SK-N-SH (cell line): Measurements from ENCODE around the gene IMPDH2. TPM values are rescaled to one million over a fixed set of nuclear protein-coding genes. Genes with fewer than 3 reads are reported as not detected.

Source experiments
- CTCF ChIA-PET: fragments of 300-600, 350-600 bp; formaldehyde crosslinking; extraction: SDS; loops from one replicate; lab custom pipeline; 2021; lab: Yijun Ruan, JAX
- POLR2A ChIA-PET: fragments of 350-600 bp; sonication (Branson Sonifier 250); formaldehyde crosslinking; extraction: SDS; loops from one replicate; lab custom pipeline; 2020; ENCODE audit warnings: antibody characterized with exemption, inconsistent platforms; lab: Yijun Ruan, JAX
- DNase-seq: peaks from one replicate; pipeline ENCODE4 v3.0.0; 2012
- H2AFZ ChIP-seq: fragments of 200-600 bp; sonication (generic); 2 replicates; pipeline ENCODE4 v1.8.1; 2016; ENCODE audit warnings: antibody characterized with exemption, mild to moderate bottlenecking, low read depth
- H3F3A ChIP-seq: fragments of 200-600 bp; sonication (generic); replicated peaks from 2 replicates; pipeline ENCODE3; 2016; ENCODE audit warnings: antibody characterized with exemption, mild to moderate bottlenecking; ENCODE audit not compliant: insufficient read depth
- H3K27ac ChIP-seq, 2 experiments: fragments of 200-500 bp in 1 of 2; fragments of 200-600 bp in 1 of 2; sonication (Bioruptor generic) in 1 of 2; sonication (generic), shearing (Covaris generic) in 1 of 2; 2 replicates each; pipeline versions ENCODE4 v1.5.1 to v1.6.1; 2014 to 2016; ENCODE audit warnings: low read depth in 2 of 2, inconsistent platforms in 1 of 2, low read length in 1 of 2, mild to moderate bottlenecking in 1 of 2, mixed read lengths in 1 of 2
- H3K27me3 ChIP-seq: fragments of 200-600 bp; sonication (generic), shearing (Covaris generic); 2 replicates; pipeline ENCODE4 v1.6.1; 2016; ENCODE audit warnings: mixed run types; ENCODE audit not compliant: insufficient read depth
- H3K36me3 ChIP-seq, 2 experiments: fragments of 200-500 bp in 1 of 2; fragments of 200-600 bp in 1 of 2; sonication (Bioruptor generic) in 1 of 2; sonication (generic) in 1 of 2; replicated peaks in 1 of 2; 2 replicates each; pipeline versions ENCODE3 to v1.5.1; 2014 to 2016; ENCODE audit warnings: low read length in 1 of 2, mild to moderate bottlenecking in 1 of 2; ENCODE audit not compliant: insufficient read depth in 2 of 2, control insufficient read depth in 1 of 2
- H3K4me1 ChIP-seq, 2 experiments: fragments of 200-500 bp in 1 of 2; fragments of 200-600 bp in 1 of 2; sonication (Bioruptor generic) in 1 of 2; sonication (generic), shearing (Covaris generic) in 1 of 2; 2 replicates each; pipeline versions ENCODE4 v1.5.1 to v1.6.1; 2014 to 2016; ENCODE audit warnings: low read depth in 1 of 2, low read length in 1 of 2, mixed run types in 1 of 2; ENCODE audit not compliant: insufficient read depth in 2 of 2, control insufficient read depth in 1 of 2
- H3K4me2 ChIP-seq: fragments of 200-600 bp; sonication (generic), shearing (Covaris generic); 2 replicates; pipeline ENCODE4 v1.6.1; 2017; ENCODE audit warnings: mixed run types
- H3K4me3 ChIP-seq, 2 experiments: fragments of 200-500 bp in 1 of 2; fragments of 200-600 bp in 1 of 2; sonication (Bioruptor generic) in 1 of 2; sonication (generic), shearing (Covaris generic) in 1 of 2; 2 replicates each; pipeline versions ENCODE4 v1.5.1 to v1.8.1; 2014 to 2016; ENCODE audit warnings: low read depth in 2 of 2, inconsistent platforms in 1 of 2, low read length in 1 of 2, mild to moderate bottlenecking in 1 of 2, mixed read lengths in 1 of 2, moderate library complexity in 1 of 2
- H3K79me2 ChIP-seq: fragments of 200-600 bp; sonication (generic); 2 replicates; pipeline ENCODE4 v1.8.1; 2017; ENCODE audit warnings: mild to moderate bottlenecking; ENCODE audit not compliant: insufficient read depth
- H3K9ac ChIP-seq: fragments of 200-600 bp; sonication (generic); 2 replicates; pipeline ENCODE4 v1.6.1; 2017; ENCODE audit warnings: mixed run types
- H3K9me2 ChIP-seq: fragments of 200-600 bp; sonication (generic); 2 replicates; pipeline ENCODE4 v1.6.1; 2017; ENCODE audit warnings: mixed run types
- H3K9me3 ChIP-seq: fragments of 200-600 bp; sonication (generic); 2 replicates; pipeline ENCODE4 v1.6.1; 2017; ENCODE audit warnings: mixed run types, mild to moderate bottlenecking, moderate library complexity
- H4K20me1 ChIP-seq: fragments of 200-600 bp; sonication (generic); 2 replicates; pipeline ENCODE4 v1.6.1; 2017; ENCODE audit warnings: mild to moderate bottlenecking, mixed run types; ENCODE audit not compliant: insufficient read depth
- ELF1 ChIP-seq: IDR thresholded peaks from 2 replicates; pipeline ENCODE4 v1.4.0; 2012
- EZH2phosphoT487 ChIP-seq: fragments of 200-600 bp; sonication (generic); IDR thresholded peaks from 2 replicates; pipeline ENCODE4 v1.6.1; 2017; ENCODE audit warnings: low read depth, mixed run types, mild to moderate bottlenecking, antibody characterized with exemption, moderate library complexity, borderline replicate concordance
- FOSL2 ChIP-seq: IDR thresholded peaks from 2 replicates; pipeline ENCODE4 v1.4.0; 2012; ENCODE audit warnings: low read depth, mild to moderate bottlenecking, moderate library complexity, borderline replicate concordance
- JUND ChIP-seq: IDR thresholded peaks from 2 replicates; pipeline ENCODE4 v1.4.0; 2012
- NFIC ChIP-seq: IDR thresholded peaks from 2 replicates; pipeline ENCODE4 v1.4.0; 2012; ENCODE audit warnings: borderline replicate concordance
- NRF1 ChIP-seq: IDR thresholded peaks from 2 replicates; pipeline ENCODE4 v1.6.1; 2012; ENCODE audit warnings: low read depth, mild to moderate bottlenecking, low read length
- TAF1 ChIP-seq: IDR thresholded peaks from 2 replicates; pipeline ENCODE4 v1.6.1; 2012; ENCODE audit warnings: low read depth, mild to moderate bottlenecking, low read length, moderate library complexity, borderline replicate concordance
- TCF12 ChIP-seq: IDR thresholded peaks from 2 replicates; pipeline ENCODE4 v1.4.0; 2012
- TEAD4 ChIP-seq: IDR thresholded peaks from 2 replicates; pipeline ENCODE4 v1.4.0; 2012; ENCODE audit warnings: mild to moderate bottlenecking, borderline replicate concordance; ENCODE audit not compliant: insufficient read depth
- WGBS: methylation state at CpG from one replicate; pipeline ENCODE4 v1.1.6; 2017; ENCODE audit warnings: low lambda C conversion rate; 5-methylcytosine and 5-hydroxymethylcytosine counted together
- polyA plus RNA-seq, 3 experiments: library from polyadenylated mRNA; depleted of rRNA; stranded (reverse); fragments of >200 nt; gene quantifications; 2 replicates each; pipeline ENCODE4 v1.2.3, GENCODE V29; 2012
- small RNA-seq, 7 experiments: library from RNA; depleted of rRNA; stranded (forward); fragments of <200 nt; gene quantifications; one replicate each; pipeline ENCODE3, GENCODE V24; 2012
- TF ChIP-seq, protein P1 (sequence below): IDR thresholded peaks from 2 replicates; pipeline ENCODE4 v1.4.0; 2012; ENCODE audit warnings: low read depth
- TF ChIP-seq, protein P2 (sequence below): IDR thresholded peaks from 2 replicates; pipeline ENCODE4 v1.4.0; 2012; ENCODE audit warnings: low read depth, borderline replicate concordance

Gene IMPDH2
- polyA plus RNA-seq, 1 of the 3 experiments (the other 2 are of a cell fraction): 305 TPM

DNA sequence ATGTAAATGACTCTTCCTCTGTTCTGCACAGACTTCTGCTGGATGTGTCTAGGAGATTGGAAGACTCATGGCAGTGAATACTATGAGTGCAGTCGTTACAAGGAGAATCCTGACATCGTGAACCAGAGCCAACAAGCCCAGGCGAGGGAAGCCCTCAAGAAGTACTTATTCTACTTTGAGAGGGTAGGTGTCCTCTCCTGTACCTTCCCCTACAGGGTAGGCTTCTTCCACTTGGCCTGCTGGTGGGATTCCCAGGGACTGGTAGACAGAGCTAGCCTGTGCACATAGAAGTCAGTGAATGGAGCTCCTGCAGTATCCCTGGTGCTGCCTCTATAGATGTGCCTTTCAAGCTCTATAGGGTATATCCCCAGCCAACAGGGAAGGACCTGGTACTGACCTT is 49.7 kb downstream of the IMPDH2 start:
- H4K20me1 ChIP-seq: no peaks in the 10 kb centered on the region
- no peak overlapping the region for H3K27ac ChIP-seq
- WGBS: 94% methylated on average over 3 of the region's 3 CpGs
- H3K9me3 ChIP-seq: no peaks in the 10 kb centered on the region
- H3K9ac ChIP-seq: no peak overlapping the region
- H3K79me2 ChIP-seq: no peaks in the 10 kb centered on the region
- no peaks in the 10 kb centered on the region for H3K4me1 ChIP-seq
- H3F3A ChIP-seq: no peaks in the 10 kb centered on the region
- POLR2A ChIA-PET: no interaction called here
- TF ChIP-seq, protein P1, sequence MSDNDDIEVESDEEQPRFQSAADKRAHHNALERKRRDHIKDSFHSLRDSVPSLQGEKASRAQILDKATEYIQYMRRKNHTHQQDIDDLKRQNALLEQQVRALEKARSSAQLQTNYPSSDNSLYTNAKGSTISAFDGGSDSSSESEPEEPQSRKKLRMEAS: no peak
- no peak for TF ChIP-seq NFIC
- no peak for TF ChIP-seq ELF1
- TF ChIP-seq TAF1: no peak
- no peak for TF ChIP-seq JUND
- no peak for TF ChIP-seq TEAD4
- TF ChIP-seq NRF1: no peak
- no peak for TF ChIP-seq FOSL2
- TF ChIP-seq, protein P2, sequence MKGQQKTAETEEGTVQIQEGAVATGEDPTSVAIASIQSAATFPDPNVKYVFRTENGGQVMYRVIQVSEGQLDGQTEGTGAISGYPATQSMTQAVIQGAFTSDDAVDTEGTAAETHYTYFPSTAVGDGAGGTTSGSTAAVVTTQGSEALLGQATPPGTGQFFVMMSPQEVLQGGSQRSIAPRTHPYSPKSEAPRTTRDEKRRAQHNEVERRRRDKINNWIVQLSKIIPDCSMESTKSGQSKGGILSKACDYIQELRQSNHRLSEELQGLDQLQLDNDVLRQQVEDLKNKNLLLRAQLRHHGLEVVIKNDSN: no peak
- no peak for TF ChIP-seq EZH2phosphoT487
- TF ChIP-seq TCF12: no peak
- CTCF ChIA-PET: interaction anchor here (0.6 to 1.3 kb wide), 3 partner anchors 9 to 53 kb away, joined by 3 to 6 read pairs (median 3); no protein-coding TSS in a partner anchor
- H3K9me2 ChIP-seq: no peaks in the 10 kb centered on the region
- no peaks in the 10 kb centered on the region for H3K27me3 ChIP-seq
- no peak overlapping the region for H3K4me2 ChIP-seq
- no peak overlapping the region for H3K4me3 ChIP-seq
- H3K36me3 ChIP-seq: peaks cover 61 to 71% of the 10 kb centered on the region in 2 experiments
- no peak for DNase-seq
- no peak overlapping the region for H2AFZ ChIP-seq

Small RNAs within 50 kb of the gene (small RNA-seq; reads per million reads assigned to genes)
- gene MIR191: 7,570 to 54,648 (median 44,474) reads per million in 7 experiments
- gene MIR425: 286 to 7,639 (median 4,771) reads per million in 7 experiments

Other genes starting within 250 kb of the IMPDH2 start
- gene PRKAR2A, start 181.5 kb downstream of the IMPDH2 start, polyA plus RNA-seq (2012; rRNA removed): 5.2 and 5.7 TPM in 2 replicates
- gene SLC25A20, start 130.5 kb downstream of the IMPDH2 start, polyA plus RNA-seq (2012; rRNA removed): 30.3 and 41.9 TPM in 2 replicates
- 69.7 and 94.4 TPM in 2 replicates for gene ARIH2, start 110.6 kb downstream of the IMPDH2 start, polyA plus RNA-seq (2012; rRNA removed)
- 21.0 and 21.4 TPM in 2 replicates for gene P4HTM, start 39.2 kb downstream of the IMPDH2 start, polyA plus RNA-seq (2012; rRNA removed)
- gene WDR6, start 22.0 kb downstream of the IMPDH2 start, polyA plus RNA-seq (2012; rRNA removed): 230 and 277 TPM in 2 replicates
- gene DALRD3, start 10.8 kb downstream of the IMPDH2 start, polyA plus RNA-seq (2012; rRNA removed): 82.7 and 99.4 TPM in 2 replicates
- 85.3 and 104 TPM in 2 replicates for gene NDUFAF3, start 7.3 kb downstream of the IMPDH2 start, polyA plus RNA-seq (2012; rRNA removed)
- gene QRICH1, start 64.7 kb upstream of the IMPDH2 start, polyA plus RNA-seq (2012; rRNA removed): 58.5 and 67.0 TPM in 2 replicates
- 311 and 381 TPM in 2 replicates for gene QARS1, start 75.4 kb upstream of the IMPDH2 start, polyA plus RNA-seq (2012; rRNA removed)
- gene USP19, start 91.4 kb upstream of the IMPDH2 start, polyA plus RNA-seq (2012; rRNA removed): 75.6 and 80.5 TPM in 2 replicates
- gene LAMB2, start 103.7 kb upstream of the IMPDH2 start, polyA plus RNA-seq (2012; rRNA removed): 318 and 332 TPM in 2 replicates
- 40.9 and 43.6 TPM in 2 replicates for gene CCDC71, start 136.9 kb upstream of the IMPDH2 start, polyA plus RNA-seq (2012; rRNA removed)
- 35.3 and 40.6 TPM in 2 replicates for gene KLHDC8B, start 142.2 kb upstream of the IMPDH2 start, polyA plus RNA-seq (2012; rRNA removed)
- 4.2 and 5.8 TPM in 2 replicates for gene C3orf62, start 247.8 kb upstream of the IMPDH2 start, polyA plus RNA-seq (2012; rRNA removed)